Neutrophil (primary cell): ENCODE results near the gene CCDC195.

Experiments used
- H3K27ac ChIP-seq: fragments of 200-600 bp; sonication (generic); 2 replicates; pipeline ENCODE4 v1.5.1; 2016; ENCODE audit warnings: mild to moderate bottlenecking, moderate library complexity
- H3K27me3 ChIP-seq: fragments of 200-600 bp; sonication (generic); 2 replicates; pipeline ENCODE4 v1.6.0; 2016; ENCODE audit warnings: mild to moderate bottlenecking
- H3K36me3 ChIP-seq: fragments of 200-600 bp; sonication (generic); 2 replicates; pipeline ENCODE4 v1.5.1; 2017
- H3K4me1 ChIP-seq, 2 experiments: fragments of 200-600 bp in 1 of 2; sonication (generic) in 1 of 2; 1 replicate in 1 of 2; 2 replicates in 1 of 2; pipeline versions ENCODE4 v1.5.1 to v1.6.1; 2013 to 2016; ENCODE audit warnings: low read depth in 1 of 2, low read length in 1 of 2, mild to moderate bottlenecking in 1 of 2, moderate library complexity in 1 of 2; ENCODE audit not compliant: control insufficient read depth in 1 of 2, insufficient read depth in 1 of 2
- H3K4me3 ChIP-seq, 2 experiments: fragments of 200-600 bp in 1 of 2; sonication (generic) in 1 of 2; 1 replicate in 1 of 2; 2 replicates in 1 of 2; pipeline ENCODE4 v1.5.1; 2013 to 2016; ENCODE audit warnings: low read depth in 1 of 2, low read length in 1 of 2, mild to moderate bottlenecking in 1 of 2, moderate library complexity in 1 of 2
- H3K9me3 ChIP-seq: fragments of 200-600 bp; sonication (generic); 2 replicates; pipeline ENCODE4 v1.5.1; 2016
- CTCF ChIP-seq: fragments of 200-600 bp; sonication (generic); IDR thresholded peaks from 2 replicates; pipeline ENCODE4 v1.5.1; 2016; ENCODE audit warnings: antibody characterized with exemption

Gene CCDC195

GRCh38 chr2:224724331-224724730, 8.2 kb upstream of the CCDC195 start:
- TF ChIP-seq CTCF, result no peak
- Histone ChIP-seq H3K9me3 (no peaks in the 10 kb centered on the region), H3K27ac (no peak overlapping the region), H3K4me3 (no peak overlapping the region), H3K4me1 (no peaks in the 10 kb centered on the region), H3K36me3 (no peaks in the 10 kb centered on the region), H3K27me3 (no peaks in the 10 kb centered on the region)

- Histone ChIP-seq H3K27ac (no peak overlapping the region), H3K4me3 (no peak overlapping the region), H3K4me1 (no peaks in the 10 kb centered on the region), H3K36me3 (no peaks in the 10 kb centered on the region), H3K27me3 (no peaks in the 10 kb centered on the region), H3K9me3 (no peaks in the 10 kb centered on the region)
- TF ChIP-seq CTCF, result no peak
Measured at GRCh38 chr2:224723586-224724217, 7.5 kb upstream of the CCDC195 start.

GRCh38 chr2:224722770-224723169, 6.6 kb upstream of the CCDC195 start:
- TF ChIP-seq CTCF, result no peak
- H3K4me3 ChIP-seq, result no peak overlapping the region
- no peaks in the 10 kb centered on the region for H3K27me3 ChIP-seq
- H3K27ac ChIP-seq, result no peak overlapping the region
- no peaks in the 10 kb centered on the region for H3K36me3 ChIP-seq
- H3K4me1 ChIP-seq, result no peaks in the 10 kb centered on the region
- H3K9me3 ChIP-seq, result no peaks in the 10 kb centered on the region

GRCh38 chr2:224722250-224722649, 6.1 kb upstream of the CCDC195 start:
- H3K36me3 ChIP-seq, result no peaks in the 10 kb centered on the region
- no peaks in the 10 kb centered on the region for H3K27me3 ChIP-seq
- H3K9me3 ChIP-seq, result no peaks in the 10 kb centered on the region
- H3K4me3 ChIP-seq, result no peak overlapping the region
- H3K27ac ChIP-seq, result no peak overlapping the region
- TF ChIP-seq CTCF, result no peak
- no peaks in the 10 kb centered on the region for H3K4me1 ChIP-seq

- Histone ChIP-seq H3K4me1 (no peaks in the 10 kb centered on the region), H3K4me3 (no peak overlapping the region), H3K9me3 (no peaks in the 10 kb centered on the region), H3K27ac (no peak overlapping the region), H3K36me3 (no peaks in the 10 kb centered on the region), H3K27me3 (no peaks in the 10 kb centered on the region)
- no peak for TF ChIP-seq CTCF
Measured at GRCh38 chr2:224716921-224717320, 756 bp upstream of the CCDC195 start.
